Esophagus (tissue), 2 donors: ENCODE data around the gene ACSF3. TPM values are rescaled to one million over a fixed set of nuclear protein-coding genes. Genes with fewer than 3 reads are reported as not detected.

ENCODE experiments used
- H3K27ac ChIP-seq, 2 donors: one replicate each; pipeline ENCODE4 v1.5.1; 2013; ENCODE audit warnings: low read depth in 2 of 2, mild to moderate bottlenecking in 2 of 2, inconsistent platforms in 1 of 2, low read length in 1 of 2, moderate library complexity in 1 of 2
- H3K27me3 ChIP-seq, 2 donors: one replicate each; pipeline ENCODE4 v1.6.1; 2013; ENCODE audit warnings: low read length in 2 of 2, control low read depth in 1 of 2, mild to moderate bottlenecking in 1 of 2; ENCODE audit not compliant: insufficient read depth in 2 of 2, control insufficient read depth in 1 of 2
- H3K36me3 ChIP-seq, 2 donors: one replicate each; pipeline ENCODE4 v1.6.1; 2013; ENCODE audit warnings: low read length in 1 of 2; ENCODE audit not compliant: control insufficient read depth in 2 of 2, insufficient read depth in 2 of 2
- H3K4me1 ChIP-seq, 2 donors: one replicate each; pipeline ENCODE4 v1.6.1; 2013; ENCODE audit warnings: low read length in 1 of 2; ENCODE audit not compliant: control insufficient read depth in 2 of 2, insufficient read depth in 2 of 2
- H3K4me3 ChIP-seq, 2 donors: one replicate each; pipeline ENCODE4 v1.5.1; 2013; ENCODE audit warnings: low read length in 2 of 2, mild to moderate bottlenecking in 2 of 2, low read depth in 1 of 2, moderate library complexity in 1 of 2
- H3K9me3 ChIP-seq, 2 donors: one replicate each; pipeline ENCODE4 v1.6.1; 2013; ENCODE audit warnings: mild to moderate bottlenecking in 2 of 2, low read depth in 1 of 2, low read length in 1 of 2, moderate library complexity in 1 of 2; ENCODE audit not compliant: control insufficient read depth in 2 of 2, insufficient read depth in 1 of 2
- WGBS, 2 donors: extraction: QIAGEN DNeasy Blood & Tissue Kit; methylation state at CpG; one replicate each; pipeline ENCODE4 v1.1.7; 2013; 5-methylcytosine and 5-hydroxymethylcytosine counted together
- polyA plus RNA-seq, 2 donors: library from polyadenylated mRNA; stranded (reverse); fragments of 200-250 nt; gene quantifications; one replicate each; pipeline ENCODE4 v1.2.3, GENCODE V29; 2013
- donor health status: healthy with polysubstance abuse.
- donor health status: Bipolar disorder and iron deficiency.

Gene ACSF3
- polyA plus RNA-seq, 2 donors = 14.1 to 22.3 TPM

- H3K9me3 ChIP-seq = no peaks in the 10 kb centered on the region
- WGBS, 2 donors = 82 to 84% methylated on average over 45 of the region's 45 CpGs
- H3K36me3 ChIP-seq = no peaks in the 10 kb centered on the region
- peaks cover 0 to 5% of the 10 kb centered on the region in 2 donors for H3K27me3 ChIP-seq
- no peak overlapping the region for H3K4me3 ChIP-seq
- H3K4me1 ChIP-seq = peaks cover 3 to 4% of the 10 kb centered on the region in 2 donors
- no peak overlapping the region for H3K27ac ChIP-seq
Observed at GRCh38 chr16:89194340-89195311, 101.0 kb downstream of the ACSF3 start.

GRCh38 chr16:89195521-89196171, 102.0 kb downstream of the ACSF3 start:
- H3K36me3 ChIP-seq = no peaks in the 10 kb centered on the region
- peaks cover 3 to 4% of the 10 kb centered on the region in 2 donors for H3K4me1 ChIP-seq
- WGBS, 2 donors = 79 to 88% methylated on average over 20 to 21 of the region's 21 CpGs
- no peak overlapping the region for H3K4me3 ChIP-seq
- peaks cover 0 to 16% of the 10 kb centered on the region in 2 donors for H3K27me3 ChIP-seq
- no peaks in the 10 kb centered on the region for H3K9me3 ChIP-seq
- no peak overlapping the region for H3K27ac ChIP-seq

- no peak overlapping the region for H3K4me3 ChIP-seq
- no peaks in the 10 kb centered on the region for H3K9me3 ChIP-seq
- H3K27me3 ChIP-seq = peaks cover 0 to 15% of the 10 kb centered on the region in 2 donors
- no peaks in the 10 kb centered on the region for H3K36me3 ChIP-seq
- WGBS, 2 donors = 86 to 87% methylated on average over 13 of the region's 13 CpGs
- peaks cover 2 to 6% of the 10 kb centered on the region in 2 donors for H3K4me1 ChIP-seq
- no peak overlapping the region for H3K27ac ChIP-seq
Observed at GRCh38 chr16:89197033-89197632, 103.5 kb downstream of the ACSF3 start.

GRCh38 chr16:89197633-89198416, 104.2 kb downstream of the ACSF3 start:
- peaks cover 0 to 3% of the 10 kb centered on the region in 2 donors for H3K4me1 ChIP-seq
- H3K27me3 ChIP-seq = peaks cover 0 to 15% of the 10 kb centered on the region in 2 donors
- WGBS, 2 donors = 83% methylated on average over 26 of the region's 26 CpGs

GRCh38 chr16:89198417-89199240, 105.0 kb downstream of the ACSF3 start:
- no peak overlapping the region for H3K27ac ChIP-seq
- peaks cover 0 to 6% of the 10 kb centered on the region in 2 donors for H3K9me3 ChIP-seq
- H3K4me3 ChIP-seq = no peak overlapping the region
- H3K4me1 ChIP-seq = peaks cover 0 to 3% of the 10 kb centered on the region in 2 donors
- no peaks in the 10 kb centered on the region for H3K36me3 ChIP-seq
- WGBS, 2 donors = 72 to 81% methylated on average over 28 of the region's 28 CpGs
- peaks cover 0 to 15% of the 10 kb centered on the region in 2 donors for H3K27me3 ChIP-seq

More at GRCh38 chr16:89197633-89198416, 104.2 kb downstream of the ACSF3 start:
- no peaks in the 10 kb centered on the region for H3K36me3 ChIP-seq
- H3K4me3 ChIP-seq = no peak overlapping the region
- peaks cover 0 to 6% of the 10 kb centered on the region in 2 donors for H3K9me3 ChIP-seq
- no peak overlapping the region for H3K27ac ChIP-seq

GRCh38 chr16:89199241-89200123, 105.8 kb downstream of the ACSF3 start:
- Histone ChIP-seq H3K9me3 (peaks cover 0 to 6% of the 10 kb centered on the region in 2 donors), H3K4me1 (peaks cover 0 to 3% of the 10 kb centered on the region in 2 donors), H3K27ac (no peak overlapping the region), H3K36me3 (no peaks in the 10 kb centered on the region), H3K4me3 (no peak overlapping the region), H3K27me3 (peaks cover 0 to 15% of the 10 kb centered on the region in 2 donors)
- WGBS, 2 donors = 75 to 78% methylated on average over 20 to 22 of the region's 22 CpGs

- Histone ChIP-seq H3K4me3 (peak within 1 kb of the TSS; percentile 29 to 47), H3K27ac (no peak within 1 kb of the TSS), H3K9me3 (peaks cover 0 to 6% of the 10 kb centered on the region in 2 donors), H3K36me3 (no peaks in the 10 kb centered on the region), H3K27me3 (peaks cover 0 to 15% of the 10 kb centered on the region in 2 donors), H3K4me1 (peaks cover 0 to 3% of the 10 kb centered on the region in 2 donors)
- WGBS, 2 donors = 17 to 20% methylated on average over 27 to 28 of the region's 28 CpGs
Observed at GRCh38 chr16:89200124-89200849, 106.6 kb downstream of the ACSF3 start, which contains the start of gene SLC22A31. SLC22A31 (minus strand) TSS chr16:89200537; CDS start chr16:89200501, 36 bp downstream.
